GM19452 (cell line): Measurements from ENCODE around the gene TRABD2A.
A peak's percentile ranks its signal among the peaks of the same experiment; 100 is the strongest.
"Not testable (repeated sequence)": the region's sequence is repeated elsewhere in the genome, so short reads cannot be mapped to it uniquely, and the experiment has no call there.

Experiments used
- ATAC-seq: cut with Tn5 transposase; IDR thresholded peaks from one replicate; pipeline ENCODE4 v1.9.1; 2021; ENCODE audit not compliant: unreplicated experiment

The TRABD2A gene

GRCh38 chr2:84882414-84882738, 1.5 kb upstream of the TRABD2A start:
- ATAC-seq = no peak

GRCh38 chr2:84881581-84882413, 913 bp upstream of the TRABD2A start:
- ATAC-seq = peak; percentile 71

- no peak for ATAC-seq
Measured at GRCh38 chr2:84880395-84880644, 564 bp downstream of the TRABD2A start.

DNA sequence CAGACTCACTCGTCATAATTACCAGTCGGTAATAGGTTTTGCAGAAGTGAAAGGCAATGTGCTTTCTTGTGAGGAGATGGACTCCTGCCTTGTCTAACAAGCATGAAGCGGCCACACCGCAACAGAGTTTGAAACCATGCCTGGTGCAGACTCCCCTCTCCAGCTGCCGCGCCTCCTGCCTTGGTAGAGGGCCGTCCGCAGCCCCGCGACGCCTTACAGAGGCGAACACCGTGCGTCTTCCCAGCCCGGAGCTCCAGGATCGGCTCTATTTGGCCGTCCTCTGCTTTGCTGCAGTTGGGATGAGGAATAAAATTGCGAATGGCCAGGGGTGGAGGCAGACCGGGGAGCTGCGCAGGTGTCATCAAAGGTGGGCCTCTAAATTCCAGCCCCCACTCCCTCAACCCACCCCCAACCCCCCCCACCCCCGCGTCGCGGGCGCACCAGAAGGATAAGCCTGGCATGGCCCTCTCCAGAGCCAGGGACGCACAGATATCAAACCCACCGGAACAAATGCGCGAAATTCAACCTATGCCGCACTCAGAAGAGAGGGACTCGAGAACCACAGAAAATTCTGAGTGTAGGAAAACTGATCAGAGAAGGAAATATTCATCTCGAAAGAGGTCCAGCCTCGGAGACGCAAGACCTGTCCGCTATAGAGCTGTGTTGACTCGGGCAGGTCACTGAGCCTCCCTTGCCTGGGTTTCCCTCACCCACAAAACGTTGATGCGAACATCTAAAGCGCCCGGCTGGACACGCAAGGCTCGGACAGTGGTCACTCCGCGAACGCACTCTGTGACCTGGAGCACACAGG, 1.1 kb downstream of the TRABD2A start:
- peak; percentile 66 for ATAC-seq

DNA sequence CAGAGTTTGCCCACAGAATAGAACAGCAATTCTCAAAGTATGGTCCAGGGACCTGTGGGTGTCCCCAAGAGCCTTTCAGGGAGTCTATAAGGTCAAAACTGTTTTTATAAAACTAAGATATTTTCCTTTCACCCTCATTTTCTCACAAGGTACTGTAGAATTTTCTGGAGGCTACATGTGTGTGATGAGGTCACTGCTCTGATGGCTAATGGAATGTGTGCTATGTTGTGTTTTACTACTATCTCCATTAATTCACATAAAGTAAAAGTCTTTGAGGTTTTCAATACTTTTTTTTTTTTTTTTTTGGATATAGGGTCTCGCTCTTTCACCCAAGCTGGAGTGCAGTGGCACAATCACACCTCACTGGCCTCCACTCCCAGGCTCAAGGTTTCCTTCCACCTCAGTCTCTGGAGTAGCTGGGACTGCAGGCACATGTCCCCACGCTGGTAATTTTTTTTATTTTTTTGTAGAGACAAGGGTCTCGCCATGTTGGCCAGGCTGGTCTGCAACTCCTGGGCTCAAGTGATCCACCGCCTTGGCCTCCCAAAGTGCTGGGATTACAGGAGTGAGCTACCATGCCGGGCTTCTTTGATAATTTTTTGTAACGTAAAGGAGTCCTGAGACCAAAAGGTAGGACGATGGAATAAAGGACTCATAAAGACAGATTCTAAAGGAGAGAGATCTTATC, 1.8 kb downstream of the TRABD2A start:
- no peak for ATAC-seq

GRCh38 chr2:84878459-84878858, 2.4 kb downstream of the TRABD2A start:
- ATAC-seq = no peak

GRCh38 chr2:84876369-84876768, 4.5 kb downstream of the TRABD2A start:
- ATAC-seq = no peak

DNA sequence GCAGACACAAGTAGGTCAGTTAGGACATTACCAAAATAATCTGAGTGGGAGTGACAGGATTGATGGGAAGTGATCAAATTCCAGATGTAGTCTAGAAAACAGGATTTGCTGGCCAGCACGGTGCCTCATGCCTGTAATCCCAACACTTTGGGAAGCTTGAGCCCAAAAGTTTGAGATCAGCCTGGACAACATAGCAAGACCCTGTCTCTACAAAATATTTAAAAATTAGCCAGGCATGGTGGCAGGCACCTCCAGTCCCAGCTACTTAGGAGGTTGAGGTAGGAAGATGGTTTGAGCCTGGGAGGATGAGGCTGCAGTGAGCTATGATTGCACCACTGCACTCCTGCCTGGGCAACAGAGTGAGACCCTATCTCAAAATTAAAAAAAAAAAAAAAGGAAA, 5.3 kb downstream of the TRABD2A start:
- ATAC-seq = not testable (repeated sequence)

DNA sequence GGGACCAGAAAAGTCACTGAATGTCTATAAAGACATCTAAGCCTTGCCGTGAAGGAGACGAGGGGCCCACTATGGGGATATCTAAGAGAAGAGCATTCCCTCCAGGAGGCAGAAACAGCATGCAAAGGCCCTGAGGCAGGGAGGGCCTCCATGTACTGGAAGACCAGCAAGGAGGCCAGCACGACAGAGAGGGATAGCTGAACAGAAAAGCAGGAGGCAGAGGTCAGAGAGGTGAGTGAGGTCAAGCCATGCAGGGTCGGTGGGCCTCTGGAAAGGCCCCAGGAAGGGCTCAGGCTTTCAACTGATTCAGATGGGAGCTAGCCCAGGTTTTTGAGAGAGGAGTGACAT, 5.7 kb downstream of the TRABD2A start:
- ATAC-seq = no peak

GRCh38 chr2:84874381-84875212, 6.3 kb downstream of the TRABD2A start:
- ATAC-seq = no peak

- ATAC-seq = no peak
Measured at GRCh38 chr2:84873350-84873749, 7.5 kb downstream of the TRABD2A start.

GRCh38 chr2:84872691-84873090, 8.2 kb downstream of the TRABD2A start:
- not testable (repeated sequence) for ATAC-seq

DNA sequence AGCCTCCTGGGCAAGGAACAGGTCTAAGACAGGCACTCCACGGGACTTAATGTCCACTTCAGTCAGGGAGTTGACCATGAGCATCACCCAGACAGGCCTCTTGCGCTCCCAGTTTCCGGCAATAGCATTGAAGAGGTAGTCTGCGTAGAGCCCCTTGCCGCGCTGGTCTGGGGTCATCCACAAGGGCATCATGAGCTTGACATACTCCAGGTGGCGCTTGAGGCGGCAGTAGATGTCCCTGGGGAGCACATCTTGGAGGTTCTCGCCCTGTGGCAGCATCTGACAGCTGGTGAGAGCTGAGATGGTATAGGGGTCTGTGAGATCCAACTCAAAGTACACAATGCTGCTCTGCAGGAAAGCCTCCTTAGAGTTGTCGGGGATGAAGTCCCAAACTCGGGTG, 10.6 kb downstream of the TRABD2A start:
- ATAC-seq = no peak

GRCh38 chr2:84868327-84868726, 12.6 kb downstream of the TRABD2A start:
- ATAC-seq = not testable (repeated sequence)

DNA sequence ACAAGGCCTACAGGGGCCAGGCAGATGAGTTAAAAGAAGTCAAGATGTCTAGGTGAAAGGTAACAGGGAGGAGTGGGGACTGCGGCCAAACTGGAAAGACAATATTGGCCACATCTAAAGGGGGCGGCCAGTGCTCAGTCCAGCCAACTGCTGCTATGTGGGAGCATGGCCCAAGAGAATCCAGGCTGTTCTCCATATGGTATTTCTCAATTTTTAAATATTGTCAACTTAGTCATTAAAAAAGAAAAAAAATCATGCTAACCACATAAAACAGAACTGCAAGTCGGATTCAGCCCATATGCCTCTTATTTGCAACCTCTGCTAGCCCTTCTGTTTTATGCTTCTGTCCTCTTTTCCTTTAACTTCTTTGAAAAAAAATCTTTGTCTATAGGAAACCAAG, 14.8 kb downstream of the TRABD2A start:
- no peak for ATAC-seq

- ATAC-seq = no peak
Measured at GRCh38 chr2:84865181-84865783, 15.6 kb downstream of the TRABD2A start.

GRCh38 chr2:84862006-84862405, 18.9 kb downstream of the TRABD2A start:
- ATAC-seq = no peak

DNA sequence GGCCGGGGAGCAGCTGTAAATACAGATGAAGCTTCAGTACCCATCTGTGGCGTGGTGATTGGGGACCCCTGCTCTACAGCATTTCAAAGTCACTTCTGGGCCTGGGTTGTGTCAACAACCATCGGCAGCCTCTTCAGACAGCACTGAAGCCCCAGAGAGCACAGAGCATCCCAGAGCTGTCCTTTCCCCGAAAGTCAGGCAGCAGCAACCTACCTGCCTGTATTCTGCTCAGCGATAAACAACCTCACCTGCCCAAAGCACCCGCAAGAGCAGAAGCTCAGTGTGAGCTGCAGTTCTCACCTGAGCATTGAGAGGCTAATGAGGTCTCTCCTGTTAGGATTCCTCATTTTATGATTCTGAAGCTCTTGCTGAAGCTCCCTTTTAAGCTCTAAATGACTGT, 19.3 kb downstream of the TRABD2A start:
- ATAC-seq = no peak

GRCh38 chr2:84858937-84859336, 21.9 kb downstream of the TRABD2A start:
- no peak for ATAC-seq

DNA sequence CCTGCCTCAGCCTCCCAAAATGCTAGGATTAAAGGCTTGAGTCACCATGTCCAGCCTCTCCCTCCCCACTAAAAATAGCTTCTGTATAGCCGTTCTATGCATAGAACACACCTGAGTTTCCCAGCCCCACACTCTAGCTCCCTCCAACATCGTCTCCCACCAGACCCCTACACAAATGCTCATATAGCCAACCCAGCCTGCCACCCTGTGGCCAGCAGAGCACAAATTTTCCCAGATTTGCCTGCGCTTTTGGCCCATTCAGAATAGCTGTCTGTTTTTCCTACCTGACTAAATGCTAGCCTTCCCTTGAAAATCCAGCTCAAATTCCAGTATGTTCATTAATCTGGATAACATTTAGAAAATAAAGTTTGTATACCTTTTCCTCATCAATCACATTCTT, 22.8 kb downstream of the TRABD2A start:
- ATAC-seq = no peak

- no peak for ATAC-seq
Measured at GRCh38 chr2:84857566-84857965, 23.3 kb downstream of the TRABD2A start.
